Activated T-cell treated with anti-CD3 and anti-CD28 coated beads, Interleukin-2, amount 50 U/mL, for 24 hours (primary cell): ENCODE measurements around the gene MOB3B.

ENCODE experiments used
- DNase-seq: peaks from one replicate; pipeline ENCODE4 v3.0.0-alpha.2; 2020
- H3K27ac Mint-ChIP-seq: 2 replicates; pipeline ENCODE4 v1.8.0; 2020; ENCODE audit warnings: mild to moderate bottlenecking, mixed read lengths
- H3K27me3 Mint-ChIP-seq: 2 replicates; pipeline ENCODE4 v1.8.0; 2020; ENCODE audit warnings: mixed read lengths
- H3K36me3 Mint-ChIP-seq: 2 replicates; pipeline ENCODE4 v1.8.0; 2020; ENCODE audit warnings: low read depth, mixed read lengths
- H3K4me1 Mint-ChIP-seq: 2 replicates; pipeline ENCODE4 v1.8.0; 2020; ENCODE audit warnings: low read depth, mixed read lengths
- H3K4me3 Mint-ChIP-seq: 2 replicates; pipeline ENCODE4 v1.8.0; 2020; ENCODE audit warnings: mild to moderate bottlenecking, moderate library complexity, mixed read lengths
- H3K9me3 Mint-ChIP-seq: 2 replicates; pipeline ENCODE4 v1.8.0; 2020; ENCODE audit warnings: mixed read lengths

The MOB3B gene

DNA sequence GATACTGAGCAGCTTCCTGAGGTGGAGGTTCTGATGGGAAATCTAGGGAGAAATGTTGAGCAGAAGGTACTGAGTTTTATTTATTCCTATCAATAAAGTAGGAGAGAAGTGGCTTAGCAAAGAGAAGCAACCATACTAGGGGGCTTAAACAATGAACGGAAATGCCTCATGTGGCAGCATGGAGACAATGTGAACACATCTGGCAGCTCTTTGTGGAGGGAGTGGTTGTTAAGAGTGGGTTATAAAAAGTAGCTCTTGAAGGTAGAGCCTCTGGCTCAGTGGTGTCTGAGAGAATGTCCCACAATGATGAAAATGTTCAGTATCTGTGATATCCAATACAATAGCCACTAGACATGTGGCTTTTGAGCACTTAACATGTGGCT lies 179.9 kb downstream of the MOB3B start:
- Mint-ChIP-seq H3K27me3 (no peaks in the 10 kb centered on the region), H3K9me3 (no peaks in the 10 kb centered on the region), H3K36me3 (no peaks in the 10 kb centered on the region), H3K4me1 (peaks cover 16% of the 10 kb centered on the region), H3K27ac (no peak overlapping the region), H3K4me3 (no peak overlapping the region)
- no peak for DNase-seq

DNA sequence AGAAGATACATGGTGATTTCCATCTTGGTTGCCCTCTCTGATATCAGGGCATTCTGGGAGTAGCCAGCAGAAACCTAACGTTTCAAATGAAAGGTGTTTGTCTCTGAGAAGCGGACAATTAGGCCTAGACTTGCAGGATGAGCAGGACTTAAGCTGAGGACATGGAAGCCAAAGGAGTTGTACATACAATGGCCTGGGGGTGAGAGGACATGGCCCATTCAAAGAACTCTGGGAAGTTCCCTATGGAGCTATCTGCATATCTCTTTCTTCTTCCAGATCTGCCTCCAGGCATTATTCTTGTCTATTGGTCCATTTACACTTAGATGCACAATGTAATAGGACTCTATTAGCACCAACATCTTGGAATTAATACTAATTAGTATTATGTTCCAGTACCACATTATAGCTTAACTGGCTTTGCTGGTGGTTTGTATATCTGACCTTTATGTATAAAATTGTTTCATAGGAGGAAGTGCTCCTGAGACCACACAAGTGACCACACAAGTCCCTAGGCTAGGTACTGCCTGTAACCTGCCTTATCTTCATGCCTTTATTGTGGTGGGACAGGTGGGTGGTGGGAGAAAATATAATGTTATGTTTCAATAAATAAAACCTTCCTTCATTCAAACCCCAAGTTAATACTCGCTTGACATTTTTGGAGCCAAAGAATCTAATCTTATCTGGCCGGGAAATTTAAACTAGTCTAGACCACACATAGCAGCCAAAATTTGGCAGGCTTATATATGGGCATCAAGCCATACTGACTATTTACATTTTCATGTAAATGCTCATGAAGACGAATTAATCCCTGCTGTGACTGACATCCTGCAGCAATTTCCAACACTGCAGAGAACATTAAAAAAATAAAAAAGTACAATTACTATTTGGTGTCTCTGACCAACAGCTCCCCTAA lies 180.6 kb downstream of the MOB3B start:
- H3K4me1 Mint-ChIP-seq, result peaks cover 16% of the 10 kb centered on the region
- DNase-seq, result no peak

DNA sequence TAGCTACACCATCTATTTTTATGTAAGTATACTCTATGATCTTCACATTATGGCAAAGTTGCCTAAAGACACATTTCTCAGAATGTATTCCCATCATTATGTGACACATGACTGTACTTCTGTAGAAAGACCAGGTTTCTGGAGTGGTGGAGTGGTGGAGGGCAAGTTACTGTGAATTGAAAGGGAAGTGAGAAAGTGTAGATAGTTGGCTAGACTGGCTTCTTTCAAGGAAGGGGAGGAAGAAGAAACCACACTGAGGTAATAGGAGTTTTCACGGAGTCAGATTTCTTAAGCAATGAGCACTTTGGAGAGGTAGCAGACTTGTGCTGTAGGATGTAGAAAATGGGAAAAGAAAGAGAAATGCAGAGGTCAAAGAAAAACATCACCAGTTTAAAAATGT lies 181.7 kb downstream of the MOB3B start:
- Mint-ChIP-seq H3K4me1 (peaks cover 12% of the 10 kb centered on the region), H3K27ac (no peak overlapping the region), H3K9me3 (no peaks in the 10 kb centered on the region), H3K4me3 (no peak overlapping the region), H3K36me3 (no peaks in the 10 kb centered on the region), H3K27me3 (no peaks in the 10 kb centered on the region)
- no peak for DNase-seq

More for the DNA sequence above, 180.6 kb downstream of the MOB3B start:
- Mint-ChIP-seq H3K4me3 (no peak overlapping the region), H3K27ac (no peak overlapping the region), H3K9me3 (no peaks in the 10 kb centered on the region), H3K27me3 (no peaks in the 10 kb centered on the region), H3K36me3 (no peaks in the 10 kb centered on the region)

DNA sequence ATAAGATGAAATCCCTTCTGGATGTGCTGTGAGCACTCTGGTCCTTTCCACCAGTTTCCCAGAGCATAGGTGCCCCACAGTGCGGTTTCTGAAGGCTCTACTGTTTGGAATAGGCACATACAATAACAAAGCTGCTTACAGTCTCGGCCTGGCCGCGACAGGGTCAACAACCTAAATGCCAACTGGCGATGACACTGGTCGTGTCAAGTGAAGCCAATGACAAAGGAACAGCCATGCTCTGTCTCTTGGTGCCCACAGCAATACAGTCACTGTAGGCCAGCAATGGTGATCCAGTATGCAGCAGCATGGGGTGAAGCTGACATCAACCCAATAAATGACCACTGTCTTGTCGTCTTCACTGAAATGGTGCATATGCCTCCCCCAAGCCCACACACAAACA lies 184.8 kb downstream of the MOB3B start:
- Mint-ChIP-seq H3K9me3 (no peaks in the 10 kb centered on the region), H3K36me3 (no peaks in the 10 kb centered on the region), H3K27me3 (no peaks in the 10 kb centered on the region), H3K4me1 (no peaks in the 10 kb centered on the region), H3K4me3 (no peak overlapping the region), H3K27ac (no peak overlapping the region)
- DNase-seq, result no peak

DNA sequence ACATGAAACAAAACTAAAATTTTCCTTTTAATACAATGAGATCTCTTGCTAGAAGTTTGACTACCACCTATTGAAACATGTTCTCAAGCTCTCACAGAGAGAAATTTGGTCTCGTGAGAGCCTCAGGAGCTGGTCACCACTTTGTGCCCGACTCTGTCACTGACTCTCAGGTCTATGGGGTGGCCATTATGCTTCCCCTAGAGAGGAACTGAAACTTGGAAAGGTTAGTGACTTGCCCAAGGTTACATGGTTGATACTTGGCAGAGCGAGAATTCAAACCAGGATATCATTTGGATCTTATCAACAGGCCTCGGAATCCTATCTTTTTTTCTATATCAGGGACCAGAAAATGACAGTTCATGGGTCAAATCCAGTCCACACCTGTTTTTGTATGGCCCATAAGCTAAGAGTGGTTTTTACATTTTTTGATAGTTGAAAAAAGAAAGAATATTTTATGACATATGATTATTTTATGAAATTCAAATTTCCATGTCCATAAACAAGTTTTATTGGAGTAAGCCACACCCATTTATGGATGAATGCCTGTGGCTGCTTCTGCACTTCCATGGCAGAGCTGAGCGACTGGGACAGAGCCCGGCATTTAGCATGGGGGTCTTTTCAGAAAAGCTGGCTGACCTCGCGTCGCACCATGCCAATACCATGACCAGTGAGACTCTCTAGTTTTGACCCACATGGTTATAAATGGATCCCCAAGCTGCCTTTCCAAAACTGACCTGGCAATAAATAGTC lies 187.9 kb downstream of the MOB3B start:
- no peaks in the 10 kb centered on the region for H3K36me3 Mint-ChIP-seq
- DNase-seq, result no peak
- H3K9me3 Mint-ChIP-seq, result no peaks in the 10 kb centered on the region
- no peaks in the 10 kb centered on the region for H3K4me1 Mint-ChIP-seq
- H3K27ac Mint-ChIP-seq, result no peak overlapping the region
- no peaks in the 10 kb centered on the region for H3K27me3 Mint-ChIP-seq
- H3K4me3 Mint-ChIP-seq, result no peak overlapping the region

DNA sequence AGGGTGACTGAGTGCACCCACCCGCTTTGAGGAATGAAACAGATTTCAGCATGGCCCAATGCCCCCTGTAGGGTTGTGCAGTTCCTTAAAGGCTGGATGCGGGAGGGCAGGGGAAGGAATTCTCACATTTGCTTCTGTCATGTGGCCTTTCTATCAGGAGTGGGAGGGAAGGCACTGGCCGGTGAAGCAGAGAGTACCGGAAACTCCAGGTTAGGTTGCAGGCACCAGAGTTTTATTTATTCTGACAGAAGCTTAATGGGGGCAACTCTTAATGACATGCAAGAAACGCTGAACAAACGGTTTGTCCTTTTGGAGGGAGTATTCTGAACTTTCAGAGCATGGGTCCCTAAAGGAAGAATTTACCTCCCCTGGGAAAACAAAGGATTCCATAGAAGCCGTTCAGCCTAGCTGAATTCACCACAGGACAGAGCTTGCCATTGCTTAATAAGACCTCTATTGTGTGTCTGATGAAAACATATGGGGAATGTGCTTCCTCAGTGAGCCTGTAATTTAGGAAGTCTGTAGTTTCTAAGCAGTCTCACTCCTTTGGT lies 188.6 kb downstream of the MOB3B start:
- Mint-ChIP-seq H3K4me1 (no peaks in the 10 kb centered on the region), H3K27me3 (no peaks in the 10 kb centered on the region), H3K36me3 (no peaks in the 10 kb centered on the region), H3K27ac (no peak overlapping the region), H3K4me3 (no peak overlapping the region), H3K9me3 (no peaks in the 10 kb centered on the region)
- DNase-seq, result no peak

DNA sequence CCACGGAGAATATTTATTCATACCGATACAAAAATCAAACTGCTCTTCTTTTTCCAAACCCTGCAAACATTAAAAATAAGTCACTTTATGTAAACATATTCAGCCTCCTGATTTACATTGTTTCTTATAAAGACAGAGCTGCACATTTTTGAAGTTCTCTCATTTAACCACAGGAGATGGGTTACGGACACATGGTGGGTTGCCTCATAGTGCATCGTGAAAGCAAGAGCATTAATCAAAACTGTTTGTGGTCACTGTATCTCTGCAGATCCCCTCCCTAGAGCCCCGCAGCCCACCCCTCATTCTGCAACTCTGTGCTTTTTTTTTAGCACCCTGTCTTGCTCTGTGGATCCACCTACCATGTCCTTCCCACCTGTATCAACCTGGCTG lies 189.3 kb downstream of the MOB3B start:
- no peaks in the 10 kb centered on the region for H3K36me3 Mint-ChIP-seq

DNA sequence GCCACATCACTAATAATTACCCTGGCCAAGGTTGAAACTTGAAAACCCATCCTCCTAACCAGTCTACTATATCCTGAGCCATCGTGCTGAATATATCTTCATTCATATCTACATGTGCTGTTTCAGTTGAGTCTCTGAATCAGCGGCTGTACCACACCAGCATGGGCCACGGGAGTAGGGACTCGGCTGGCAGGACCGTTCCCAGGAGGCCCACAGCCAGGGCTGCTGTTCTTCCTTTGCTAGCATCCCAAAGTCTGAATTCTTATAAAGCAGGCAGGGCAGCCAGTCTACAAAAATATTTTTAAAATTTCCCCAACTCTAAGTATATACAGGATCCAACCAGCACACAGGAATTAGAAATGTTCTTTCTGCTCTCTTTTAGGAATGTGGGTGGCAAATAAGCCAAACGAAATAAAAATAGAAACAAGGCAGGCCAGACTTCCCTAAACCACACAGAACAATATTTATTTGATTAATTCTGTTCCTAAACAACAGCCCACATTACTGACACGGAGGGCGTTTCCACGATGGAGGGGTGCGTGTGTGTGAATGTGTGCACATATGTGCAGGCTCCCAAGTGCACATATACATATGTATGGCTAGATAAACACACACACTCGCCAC lies 189.8 kb downstream of the MOB3B start:
- no peaks in the 10 kb centered on the region for H3K4me1 Mint-ChIP-seq
- no peaks in the 10 kb centered on the region for H3K27me3 Mint-ChIP-seq
- no peaks in the 10 kb centered on the region for H3K9me3 Mint-ChIP-seq
- no peak overlapping the region for H3K27ac Mint-ChIP-seq
- no peak overlapping the region for H3K4me3 Mint-ChIP-seq
- no peak for DNase-seq
- H3K36me3 Mint-ChIP-seq, result no peaks in the 10 kb centered on the region

More for the DNA sequence above, 189.3 kb downstream of the MOB3B start:
- no peak overlapping the region for H3K4me3 Mint-ChIP-seq
- no peak for DNase-seq
- H3K9me3 Mint-ChIP-seq, result no peaks in the 10 kb centered on the region
- H3K27ac Mint-ChIP-seq, result no peak overlapping the region
- no peaks in the 10 kb centered on the region for H3K27me3 Mint-ChIP-seq
- H3K4me1 Mint-ChIP-seq, result no peaks in the 10 kb centered on the region

DNA sequence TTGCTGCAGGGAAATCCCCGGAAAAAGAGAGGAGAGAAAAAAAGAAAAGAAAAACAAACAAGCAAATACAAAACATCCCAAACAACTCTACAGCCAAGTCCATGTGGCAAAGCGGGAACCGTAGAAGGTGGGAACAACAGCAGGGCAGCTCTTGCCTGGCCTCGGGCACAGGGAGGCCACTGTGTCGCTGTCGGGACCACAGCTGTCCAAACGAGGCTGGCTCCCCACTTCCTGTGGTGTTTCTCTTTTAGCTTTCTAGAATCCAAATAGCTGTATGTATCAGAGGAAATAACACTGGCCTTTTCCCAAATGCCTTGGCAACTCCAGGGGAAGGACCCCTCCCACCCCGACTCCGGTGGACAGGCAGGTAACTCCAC lies 191.1 kb downstream of the MOB3B start:
- no peak overlapping the region for H3K4me3 Mint-ChIP-seq
- no peak for DNase-seq
- no peaks in the 10 kb centered on the region for H3K36me3 Mint-ChIP-seq
- no peaks in the 10 kb centered on the region for H3K4me1 Mint-ChIP-seq
- H3K27me3 Mint-ChIP-seq, result no peaks in the 10 kb centered on the region
- no peak overlapping the region for H3K27ac Mint-ChIP-seq
- H3K9me3 Mint-ChIP-seq, result no peaks in the 10 kb centered on the region

DNA sequence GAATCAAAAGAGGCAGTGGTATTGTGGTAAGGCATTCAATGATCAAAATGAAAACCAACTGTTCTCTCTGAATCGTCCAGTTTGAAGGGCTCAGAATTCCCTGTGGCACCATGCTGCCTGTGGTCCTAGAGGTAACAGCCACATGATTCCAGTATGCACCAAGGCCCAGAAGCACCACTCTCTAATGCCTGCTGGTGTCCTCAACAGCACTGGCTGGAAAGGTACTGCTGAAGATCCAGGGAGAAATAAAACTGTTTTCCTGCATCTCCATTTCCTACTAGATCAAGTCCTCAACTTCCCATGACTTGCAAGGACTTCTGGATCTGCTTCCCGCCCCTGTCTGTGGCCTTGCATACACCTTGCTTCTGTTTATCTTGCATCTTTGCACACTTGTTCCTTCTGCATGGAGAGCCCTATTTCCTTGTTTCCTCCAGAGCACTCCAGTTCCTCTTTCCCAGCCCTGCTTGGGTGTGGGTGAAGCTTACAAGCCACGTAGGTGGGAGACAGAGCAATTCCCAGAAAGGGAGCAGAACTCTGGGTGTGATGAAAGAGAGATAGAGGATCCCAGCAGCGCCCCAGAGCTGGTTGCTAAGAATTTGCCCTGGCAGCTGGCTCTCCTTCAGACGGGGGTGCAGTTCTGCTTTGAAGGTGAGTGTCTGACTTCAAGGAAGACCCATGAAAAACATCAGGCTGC lies 191.6 kb downstream of the MOB3B start:
- no peak overlapping the region for H3K4me3 Mint-ChIP-seq
- no peaks in the 10 kb centered on the region for H3K4me1 Mint-ChIP-seq
- H3K9me3 Mint-ChIP-seq, result no peaks in the 10 kb centered on the region
- no peak for DNase-seq
- no peaks in the 10 kb centered on the region for H3K27me3 Mint-ChIP-seq
- H3K36me3 Mint-ChIP-seq, result no peaks in the 10 kb centered on the region
- no peak overlapping the region for H3K27ac Mint-ChIP-seq

DNA sequence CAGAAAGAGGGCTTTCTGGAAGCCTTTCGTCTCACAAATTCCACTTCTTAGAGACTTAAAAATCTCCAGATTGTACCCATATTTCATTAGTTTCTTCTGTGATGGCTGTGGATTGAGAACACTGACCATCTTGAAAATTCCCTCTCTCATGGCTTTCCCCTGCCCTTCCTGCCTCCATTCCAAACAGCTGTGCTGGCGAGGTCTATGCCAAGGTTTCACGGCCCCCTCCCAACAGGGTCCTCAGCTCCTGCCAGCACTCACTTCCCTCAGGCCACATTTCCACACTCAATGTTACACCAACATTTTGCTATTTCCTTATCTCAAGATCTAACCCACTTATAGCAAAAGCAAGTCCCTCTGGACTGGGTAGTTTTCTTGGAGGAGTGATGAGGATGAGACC lies 192.4 kb downstream of the MOB3B start:
- Mint-ChIP-seq H3K4me3 (no peak overlapping the region), H3K4me1 (no peaks in the 10 kb centered on the region), H3K9me3 (no peaks in the 10 kb centered on the region), H3K27ac (no peak overlapping the region), H3K36me3 (no peaks in the 10 kb centered on the region), H3K27me3 (no peaks in the 10 kb centered on the region)
- DNase-seq, result no peak

DNA sequence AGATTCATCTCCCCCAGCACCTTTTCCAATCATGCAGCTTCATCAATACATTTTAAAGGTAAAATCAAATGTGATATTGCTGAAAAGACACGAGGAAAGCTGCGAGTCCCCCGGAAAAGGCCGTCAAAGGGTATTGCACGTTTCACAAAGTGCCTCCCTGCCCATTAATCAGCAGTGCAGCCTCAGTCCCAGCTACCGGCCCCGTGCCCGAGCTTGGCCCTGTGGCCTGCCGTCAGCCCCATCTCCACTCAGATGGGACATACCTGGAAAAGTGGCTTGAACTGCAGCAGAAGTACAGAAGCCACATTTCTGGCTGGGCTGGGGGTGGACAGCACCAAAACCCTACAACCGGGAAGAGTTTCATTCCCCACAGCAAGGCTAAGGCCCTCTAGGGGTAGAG lies 192.8 kb downstream of the MOB3B start:
- DNase-seq, result no peak
- Mint-ChIP-seq H3K4me1 (no peaks in the 10 kb centered on the region), H3K27me3 (no peaks in the 10 kb centered on the region), H3K36me3 (no peaks in the 10 kb centered on the region), H3K9me3 (no peaks in the 10 kb centered on the region), H3K27ac (no peak overlapping the region), H3K4me3 (no peak overlapping the region)

DNA sequence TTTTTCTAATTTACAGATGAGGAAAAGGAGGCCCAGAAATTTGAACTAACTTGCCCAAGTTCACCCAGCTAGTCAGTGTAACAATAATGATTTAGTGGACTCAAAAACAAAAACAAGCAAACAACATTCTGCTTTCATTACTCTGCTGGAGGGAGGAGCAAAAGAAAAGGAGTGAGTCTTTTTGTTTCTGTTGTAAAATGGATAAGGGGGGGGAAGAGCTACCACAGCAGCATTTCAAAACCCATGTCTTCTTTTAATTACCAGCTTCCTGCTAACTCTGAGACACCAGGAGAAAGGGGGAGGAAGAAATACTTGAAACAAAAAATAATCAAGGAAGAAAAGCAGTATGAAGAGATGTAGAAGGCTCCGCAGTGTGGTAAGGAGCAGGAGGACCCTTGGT lies 193.5 kb downstream of the MOB3B start:
- DNase-seq, result no peak
- no peaks in the 10 kb centered on the region for H3K27me3 Mint-ChIP-seq
- H3K4me3 Mint-ChIP-seq, result no peak overlapping the region
- H3K4me1 Mint-ChIP-seq, result no peaks in the 10 kb centered on the region
- H3K36me3 Mint-ChIP-seq, result no peaks in the 10 kb centered on the region
- H3K9me3 Mint-ChIP-seq, result no peaks in the 10 kb centered on the region
- H3K27ac Mint-ChIP-seq, result no peak overlapping the region

DNA sequence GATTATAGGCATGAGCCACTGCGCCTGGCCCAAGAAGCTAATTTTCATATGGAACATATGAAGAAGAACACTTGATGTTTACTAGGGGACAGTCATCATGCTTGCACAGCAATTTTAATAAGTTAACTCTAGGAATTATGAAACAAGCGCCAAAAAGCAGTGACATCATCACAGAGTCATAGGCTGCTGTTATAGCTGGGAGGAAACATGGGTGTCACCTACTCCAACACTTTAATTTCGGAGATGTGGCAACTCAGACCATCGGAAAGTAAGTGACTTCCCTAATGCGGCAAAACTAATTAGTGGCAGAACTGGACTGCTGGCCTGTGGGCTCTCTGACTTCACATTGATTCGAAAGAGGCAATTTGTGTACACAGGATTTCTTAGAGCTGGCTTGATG lies 194.5 kb downstream of the MOB3B start:
- Mint-ChIP-seq H3K4me3 (no peak overlapping the region), H3K4me1 (no peaks in the 10 kb centered on the region), H3K36me3 (no peaks in the 10 kb centered on the region)

More for the DNA sequence above, 194.5 kb downstream of the MOB3B start:
- no peak for DNase-seq
- Mint-ChIP-seq H3K9me3 (no peaks in the 10 kb centered on the region), H3K27ac (no peak overlapping the region), H3K27me3 (no peaks in the 10 kb centered on the region)
